ENCODE data around the gene RDX. TPM values are rescaled to one million over a fixed set of nuclear protein-coding genes. Genes with fewer than 3 reads are reported as not detected.

The RDX gene
- total and polyA plus RNA-seq, 2 of the 8 experiments (the other 6 are each of a cell fraction or from before 2014, with no cell fraction given), result 27.4 to 100 TPM

- CTCF ChIA-PET (ENCODE audit: partially characterized antibody), result interaction anchor here (0.6 to 1.2 kb wide), 3 partner anchors 14 to 1035 kb away, joined by 3 to 4 read pairs (median 3); no protein-coding TSS in a partner anchor
- H3K79me2 ChIP-seq (ENCODE audit: control insufficient read depth in 1 of 2, insufficient read depth in 2 of 2, low read length in 2 of 2), result peaks cover 0 to 54% of the 10 kb centered on the region in 2 experiments; a peak in 2 of 4 replicates
- 89% methylated on average over 2 of the region's 2 CpGs; no CpG with 5 or more reads in 1 of the 2 experiments for WGBS, 2 experiments (ENCODE audit: extremely low coverage in 1 of 2, insufficient coverage in 1 of 2, insufficient read length in 1 of 2, insufficient replicate concordance in 2 of 2, low coverage in 1 of 2, low lambda C conversion rate in 2 of 2, missing lambda C conversion rate in 1 of 2)
Measured at GRCh38 chr11:110272919-110273318, 23.5 kb downstream of the RDX start.

More at GRCh38 chr11:110272919-110273318, 23.5 kb downstream of the RDX start:
- Histone ChIP-seq H3K18ac (ENCODE audit: extremely low read depth, low read length) (no peak overlapping the region), H3K4me1 (replicated peaks in 1 of 4; ENCODE audit: control insufficient read depth in 3 of 4, insufficient read depth in 4 of 4, low read length in 3 of 4) (no peaks in the 10 kb centered on the region), H4K91ac (replicated peaks; ENCODE audit: insufficient read length, low read length) (no peak overlapping the region), H3K9ac (replicated peaks in 1 of 4; ENCODE audit: extremely low read depth in 1 of 4, low read depth in 3 of 4, low read length in 3 of 4) (no peak overlapping the region), H3K4me3 (ENCODE audit: extremely low read depth in 1 of 4, insufficient read depth in 2 of 4, low read depth in 3 of 4, low read length in 4 of 4) (no peak overlapping the region), H3K9me3 (ENCODE audit: insufficient read depth in 2 of 2, low read depth in 1 of 2, low read length in 1 of 2) (no peaks in the 10 kb centered on the region), H2BK12ac (ENCODE audit: low read depth, low read length) (no peak overlapping the region), H4K8ac (ENCODE audit: extremely low read depth, insufficient read depth, low read length) (no peak overlapping the region), H2AFZ (ENCODE audit: low read length) (no peak overlapping the region), H3K79me1 (ENCODE audit: low read depth, low read length) (peaks cover 3% of the 10 kb centered on the region; the same call in 1 of the 2 replicates), H3K14ac (ENCODE audit: insufficient read length) (no peak overlapping the region), H3K23me2 (ENCODE audit: low read depth, low read length) (no peaks in the 10 kb centered on the region), H3K4ac (replicated peaks; ENCODE audit: insufficient read length, low read depth, low read length) (no peak overlapping the region), H3K27me3 (replicated peaks in 1 of 4; ENCODE audit: control insufficient read depth in 3 of 4, extremely low read depth in 1 of 4, insufficient read depth in 3 of 4, low read length in 3 of 4) (no peaks in the 10 kb centered on the region), H2BK5ac (ENCODE audit: low read depth, low read length) (no peak overlapping the region), H2BK20ac (ENCODE audit: low read length) (no peak overlapping the region), H2BK15ac (ENCODE audit: low read length) (no peak overlapping the region), H3K4me2 (ENCODE audit: insufficient read depth in 1 of 2, low read depth in 2 of 2, low read length in 2 of 2) (no peak overlapping the region), H3K56ac (replicated peaks; ENCODE audit: insufficient read length, low read depth, low read length) (no peak overlapping the region), H2AK5ac (ENCODE audit: low read depth, low read length) (no peak overlapping the region), H3K27ac (ENCODE audit: low read depth, low read length) (no peak overlapping the region), H2BK120ac (replicated peaks; ENCODE audit: low read depth, low read length) (no peak overlapping the region), H4K5ac (ENCODE audit: insufficient read length, low read depth, low read length) (no peak overlapping the region), H3K36me3 (ENCODE audit: control insufficient read depth in 2 of 4, insufficient read depth in 4 of 4, low read length in 3 of 4) (peaks cover 7 to 27% (median 15%) of the 10 kb centered on the region in 4 experiments; a peak in 7 of 8 replicates), H4K20me1 (replicated peaks in 1 of 2; ENCODE audit: control insufficient read depth in 1 of 2, insufficient read depth in 2 of 2, low read length in 2 of 2) (peaks cover 3 to 5% of the 10 kb centered on the region in 2 experiments), H3K23ac (ENCODE audit: insufficient read length) (no peak overlapping the region)
- no peak for FAIRE-seq
- POLR2A ChIA-PET (ENCODE audit: partially characterized antibody), result interaction anchor here (1.3 kb wide), 1 partner anchor 18 kb away, joined by 3 read pairs; no protein-coding TSS in a partner anchor
- DNase-seq (ENCODE audit: low read depth in 1 of 2, low spot score in 2 of 2), result no peak
- TF ChIP-seq SP1 (IDR thresholded peaks at IDR 0.05; ENCODE audit: low read depth, low read length) (no peak), TCF12 (IDR thresholded peaks at IDR 0.05; ENCODE audit: low read depth, low read length) (no peak), GABPA (IDR thresholded peaks at IDR 0.05; ENCODE audit: borderline replicate concordance, insufficient read depth, low read length) (no peak), SUZ12 (IDR thresholded peaks at IDR 0.05; ENCODE audit: low read length) (no peak), ATF2 (IDR thresholded peaks at IDR 0.05; ENCODE audit: low read length) (no peak), CREB1 (IDR thresholded peaks at IDR 0.05) (no peak)
- TF ChIP-seq, protein P1, sequence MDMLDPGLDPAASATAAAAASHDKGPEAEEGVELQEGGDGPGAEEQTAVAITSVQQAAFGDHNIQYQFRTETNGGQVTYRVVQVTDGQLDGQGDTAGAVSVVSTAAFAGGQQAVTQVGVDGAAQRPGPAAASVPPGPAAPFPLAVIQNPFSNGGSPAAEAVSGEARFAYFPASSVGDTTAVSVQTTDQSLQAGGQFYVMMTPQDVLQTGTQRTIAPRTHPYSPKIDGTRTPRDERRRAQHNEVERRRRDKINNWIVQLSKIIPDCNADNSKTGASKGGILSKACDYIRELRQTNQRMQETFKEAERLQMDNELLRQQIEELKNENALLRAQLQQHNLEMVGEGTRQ (IDR thresholded peaks at IDR 0.05; ENCODE audit: low read length), result no peak

All from H1 (cell line).